Astrocyte (in vitro differentiated cells and primary cell): ENCODE results near the gene MARK2. TPM values are rescaled to one million over a fixed set of nuclear protein-coding genes. Genes with fewer than 3 reads are reported as not detected.

Source experiments
- DNase-seq: peaks from one replicate; pipeline ENCODE4 v3.0.0-alpha.2; 2010; ENCODE audit warnings: low read depth
- FAIRE-seq: peaks from 2 replicates; lab custom pipeline; 2011; peaks lifted over from hg19 to GRCh38; lab: Jason Lieb, UNC
- H2AFZ ChIP-seq: 2 replicates; pipeline ENCODE4 v1.6.0; 2012; ENCODE audit warnings: low read depth, low read length, inconsistent platforms
- H3K27ac ChIP-seq: 2 replicates; pipeline ENCODE4 v1.5.1; 2011; ENCODE audit warnings: low read depth, low read length, inconsistent platforms
- H3K27me3 ChIP-seq: 2 replicates; pipeline ENCODE4 v1.6.0; 2011; ENCODE audit warnings: low read length, inconsistent platforms; ENCODE audit not compliant: insufficient read depth
- H3K36me3 ChIP-seq: 2 replicates; pipeline ENCODE4 v1.5.1; 2011; ENCODE audit warnings: low read length, inconsistent platforms; ENCODE audit not compliant: insufficient read depth
- H3K4me1 ChIP-seq: 2 replicates; pipeline ENCODE4 v1.5.1; 2011; ENCODE audit warnings: low read length, inconsistent platforms; ENCODE audit not compliant: insufficient read depth
- H3K4me2 ChIP-seq: 2 replicates; pipeline ENCODE4 v1.6.0; 2012; ENCODE audit warnings: low read length, inconsistent platforms
- H3K4me3 ChIP-seq: 2 replicates; pipeline ENCODE4 v1.5.1; 2011; ENCODE audit warnings: low read depth, mild to moderate bottlenecking, low read length, inconsistent platforms; ENCODE audit not compliant: insufficient read depth
- H3K79me2 ChIP-seq: 2 replicates; pipeline ENCODE4 v1.6.0; 2012; ENCODE audit warnings: mild to moderate bottlenecking, low read length, inconsistent platforms; ENCODE audit not compliant: insufficient read depth
- H3K9ac ChIP-seq: 2 replicates; pipeline ENCODE4 v1.6.0; 2012; ENCODE audit warnings: mild to moderate bottlenecking, low read length, inconsistent platforms
- H3K9me3 ChIP-seq: 2 replicates; pipeline ENCODE4 v1.5.1; 2012; ENCODE audit warnings: low read depth, mild to moderate bottlenecking, low read length, inconsistent platforms; ENCODE audit not compliant: insufficient read depth
- H4K20me1 ChIP-seq: 2 replicates; pipeline ENCODE4 v1.6.0; 2012; ENCODE audit warnings: low read length, inconsistent platforms; ENCODE audit not compliant: insufficient read depth
- H3K27ac Mint-ChIP-seq: one replicate; pipeline ENCODE4 v1.8.0; 2021; ENCODE audit warnings: mild to moderate bottlenecking, mixed read lengths; ENCODE audit not compliant: unreplicated experiment
- H3K27me3 Mint-ChIP-seq: one replicate; pipeline ENCODE4 v1.8.0; 2021; ENCODE audit warnings: low read depth, mixed read lengths; ENCODE audit not compliant: unreplicated experiment
- H3K36me3 Mint-ChIP-seq: one replicate; pipeline ENCODE4 v1.8.0; 2021; ENCODE audit warnings: low read depth, mixed read lengths; ENCODE audit not compliant: unreplicated experiment
- H3K4me1 Mint-ChIP-seq: one replicate; pipeline ENCODE4 v1.8.0; 2021; ENCODE audit warnings: low read depth, mixed read lengths; ENCODE audit not compliant: unreplicated experiment
- H3K4me3 Mint-ChIP-seq: one replicate; pipeline ENCODE4 v1.8.0; 2021; ENCODE audit warnings: mild to moderate bottlenecking, moderate library complexity, mixed read lengths; ENCODE audit not compliant: unreplicated experiment
- H3K9me3 Mint-ChIP-seq: one replicate; pipeline ENCODE4 v1.8.0; 2021; ENCODE audit warnings: mild to moderate bottlenecking, mixed read lengths; ENCODE audit not compliant: unreplicated experiment
- EZH2 ChIP-seq: IDR thresholded peaks from 2 replicates; pipeline ENCODE4 v1.6.1; 2012; ENCODE audit warnings: mild to moderate bottlenecking, low read length, inconsistent platforms; ENCODE audit not compliant: insufficient read depth
- total RNA-seq: library from RNA; stranded (reverse); gene quantifications from 2 replicates; pipeline ENCODE4 v1.2.1, GENCODE V29; 2021
- TF ChIP-seq, protein P1 (sequence below): IDR thresholded peaks from 2 replicates; pipeline ENCODE4 v1.5.1; 2011; ENCODE audit warnings: low read depth, mild to moderate bottlenecking, inconsistent platforms, low read length, moderate library complexity; ENCODE audit not compliant: insufficient read depth

MARK2 gene
- total RNA-seq, 1 donor from 2014 or later: 38.1 TPM

- Histone ChIP-seq H3K4me2 (no peak overlapping the region), H3K4me1 (peaks cover 16% of the 10 kb centered on the region), H3K9ac (no peak overlapping the region), H4K20me1 (peaks cover 96% of the 10 kb centered on the region), H3K27ac (no peak overlapping the region), H3K9me3 (no peaks in the 10 kb centered on the region), H3K4me3 (no peak overlapping the region), H2AFZ (no peak overlapping the region), H3K36me3 (no peaks in the 10 kb centered on the region), H3K79me2 (peaks cover 89% of the 10 kb centered on the region), H3K27me3 (no peaks in the 10 kb centered on the region)
- Mint-ChIP-seq H3K4me3 (no peak overlapping the region), H3K9me3 (no peaks in the 10 kb centered on the region), H3K4me1 (peaks cover 29% of the 10 kb centered on the region), H3K27me3 (no peaks in the 10 kb centered on the region), H3K27ac (no peak overlapping the region), H3K36me3 (peaks cover 5% of the 10 kb centered on the region)
- no peak for FAIRE-seq
- TF ChIP-seq EZH2: no peak
- TF ChIP-seq, protein P1, sequence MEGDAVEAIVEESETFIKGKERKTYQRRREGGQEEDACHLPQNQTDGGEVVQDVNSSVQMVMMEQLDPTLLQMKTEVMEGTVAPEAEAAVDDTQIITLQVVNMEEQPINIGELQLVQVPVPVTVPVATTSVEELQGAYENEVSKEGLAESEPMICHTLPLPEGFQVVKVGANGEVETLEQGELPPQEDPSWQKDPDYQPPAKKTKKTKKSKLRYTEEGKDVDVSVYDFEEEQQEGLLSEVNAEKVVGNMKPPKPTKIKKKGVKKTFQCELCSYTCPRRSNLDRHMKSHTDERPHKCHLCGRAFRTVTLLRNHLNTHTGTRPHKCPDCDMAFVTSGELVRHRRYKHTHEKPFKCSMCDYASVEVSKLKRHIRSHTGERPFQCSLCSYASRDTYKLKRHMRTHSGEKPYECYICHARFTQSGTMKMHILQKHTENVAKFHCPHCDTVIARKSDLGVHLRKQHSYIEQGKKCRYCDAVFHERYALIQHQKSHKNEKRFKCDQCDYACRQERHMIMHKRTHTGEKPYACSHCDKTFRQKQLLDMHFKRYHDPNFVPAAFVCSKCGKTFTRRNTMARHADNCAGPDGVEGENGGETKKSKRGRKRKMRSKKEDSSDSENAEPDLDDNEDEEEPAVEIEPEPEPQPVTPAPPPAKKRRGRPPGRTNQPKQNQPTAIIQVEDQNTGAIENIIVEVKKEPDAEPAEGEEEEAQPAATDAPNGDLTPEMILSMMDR: no peak
- DNase-seq: no peak
Observed at GRCh38 chr11:63877658-63878241, 38.8 kb downstream of the MARK2 start.

GRCh38 chr11:63879598-63880402 lies 40.9 kb downstream of the MARK2 start:
- Histone ChIP-seq H3K79me2 (peaks cover 86% of the 10 kb centered on the region), H3K4me2 (peak overlapping the region; percentile 53), H3K4me1 (peaks cover 16% of the 10 kb centered on the region), H3K4me3 (no peak overlapping the region), H3K27me3 (no peaks in the 10 kb centered on the region), H3K36me3 (no peaks in the 10 kb centered on the region), H3K9me3 (no peaks in the 10 kb centered on the region), H4K20me1 (peaks cover 97% of the 10 kb centered on the region), H3K9ac (peak overlapping the region; percentile 21), H2AFZ (no peak overlapping the region), H3K27ac (no peak overlapping the region)
- TF ChIP-seq EZH2: no peak
- TF ChIP-seq, protein P1: no peak
- H3K27ac Mint-ChIP-seq: no peak overlapping the region
- peaks cover 31% of the 10 kb centered on the region for H3K4me1 Mint-ChIP-seq
- H3K4me3 Mint-ChIP-seq: no peak overlapping the region
- FAIRE-seq (no peak), DNase-seq (peak; percentile 63)
- no peaks in the 10 kb centered on the region for H3K9me3 Mint-ChIP-seq
- peaks cover 4% of the 10 kb centered on the region for H3K36me3 Mint-ChIP-seq
- H3K27me3 Mint-ChIP-seq: no peaks in the 10 kb centered on the region

DNA sequence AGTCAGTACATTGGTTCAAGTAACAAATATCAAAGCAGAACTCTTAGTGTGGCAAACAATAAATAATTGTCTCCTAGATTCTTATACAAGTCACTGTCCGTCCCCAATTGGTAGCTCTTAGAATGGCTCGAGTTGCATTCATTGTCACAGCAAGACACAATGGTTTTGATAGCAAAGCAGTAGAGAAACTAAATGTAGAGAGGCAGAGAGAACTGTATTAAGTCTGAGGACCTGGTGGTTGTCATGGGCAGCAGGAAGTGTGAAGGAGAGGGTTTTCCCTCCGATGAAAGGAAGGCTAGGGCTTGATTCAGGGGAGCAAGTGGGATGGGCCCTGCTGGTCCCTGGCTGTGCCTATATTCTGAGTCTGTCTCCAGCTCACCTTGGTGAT lies 41.5 kb downstream of the MARK2 start:
- Histone ChIP-seq H3K4me3 (no peak overlapping the region), H3K27ac (no peak overlapping the region), H3K4me2 (peak overlapping the region; percentile 53), H3K9me3 (no peaks in the 10 kb centered on the region), H3K27me3 (no peaks in the 10 kb centered on the region), H3K79me2 (peaks cover 86% of the 10 kb centered on the region), H3K36me3 (no peaks in the 10 kb centered on the region), H3K4me1 (peaks cover 16% of the 10 kb centered on the region), H2AFZ (no peak overlapping the region), H4K20me1 (peaks cover 96% of the 10 kb centered on the region), H3K9ac (peak overlapping the region; percentile 21)
- Mint-ChIP-seq H3K4me1 (peaks cover 31% of the 10 kb centered on the region), H3K9me3 (no peaks in the 10 kb centered on the region), H3K4me3 (no peak overlapping the region), H3K36me3 (peaks cover 4% of the 10 kb centered on the region), H3K27me3 (no peaks in the 10 kb centered on the region), H3K27ac (no peak overlapping the region)
- FAIRE-seq: no peak
- TF ChIP-seq, protein P1: no peak
- TF ChIP-seq EZH2: no peak
- no peak for DNase-seq
